Central memory CD4-positive, alpha-beta T cell (primary cell): ENCODE results near the gene CADPS2.

Source experiments
- DNase-seq: peaks from one replicate; pipeline ENCODE4 v3.0.0; 2022
- total RNA-seq, 3 experiments: gene quantifications; one replicate each; lab custom pipeline; 2026; lab: John Stamatoyannopoulos, UW

CADPS2 gene
- 0 to 0.39 (median 0.04) reads per million in 3 experiments for total RNA-seq

DNA sequence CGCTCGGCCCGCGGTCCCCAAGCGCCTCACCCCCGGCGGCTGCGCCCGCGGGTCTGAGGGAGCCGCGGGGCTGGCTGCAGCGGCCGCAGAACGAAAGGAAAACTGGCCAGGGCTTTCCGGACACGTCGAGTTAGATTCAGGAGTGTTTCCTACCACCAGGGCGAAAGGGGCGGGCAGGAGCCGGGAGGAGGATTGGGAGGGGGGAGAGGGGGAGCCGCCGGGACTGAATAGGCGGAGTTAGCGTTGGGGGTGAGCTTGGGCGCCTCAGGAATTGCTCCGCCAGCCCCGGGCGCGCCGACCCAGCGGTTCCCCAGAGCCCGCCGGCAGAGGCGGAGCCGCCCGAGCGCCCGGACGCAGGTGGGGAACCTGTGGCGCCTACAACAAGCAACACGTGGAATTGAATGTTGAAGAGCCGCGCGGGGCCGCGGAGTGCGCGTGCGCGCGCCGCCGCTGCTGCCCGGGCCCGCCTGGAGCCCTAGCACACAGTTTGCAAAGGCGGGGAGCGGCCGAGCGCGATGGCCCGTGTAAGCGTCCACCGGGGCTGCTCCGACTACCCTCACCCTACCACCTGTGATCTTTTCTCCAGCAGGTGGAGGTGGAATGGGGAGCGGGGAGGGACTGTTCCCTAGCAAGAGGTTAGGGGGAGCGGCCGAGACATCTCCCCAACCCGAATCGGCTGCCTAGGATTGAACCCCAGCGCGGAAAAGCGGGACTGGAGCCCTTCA, at the start of gene CADPS2:
Gene CADPS2 (minus strand): TSS at position 104 of the 725 bp plus-strand sequence. CDS start 123 bp downstream, outside the sequence.
- no peak for DNase-seq

DNA sequence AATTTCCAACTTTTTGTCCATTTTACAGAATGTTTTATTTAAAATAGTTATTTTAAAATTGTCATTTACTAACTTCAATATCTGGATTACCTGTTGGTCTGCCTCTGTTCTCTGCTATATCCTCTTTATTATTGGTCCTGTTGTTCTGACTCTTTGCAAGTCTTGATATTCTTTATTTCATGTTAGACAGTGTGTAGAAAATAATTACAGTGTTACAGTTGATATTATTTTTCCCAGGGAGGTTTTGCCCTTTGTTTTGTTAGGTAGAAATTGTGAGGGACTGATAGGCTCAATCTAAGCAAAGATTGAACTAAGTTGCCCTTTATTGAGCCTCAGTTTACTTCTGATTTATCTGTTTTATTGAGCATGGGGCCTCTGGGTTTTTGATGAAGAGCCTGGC, 49.4 kb upstream of the CADPS2 start:
- no peak for DNase-seq

DNA sequence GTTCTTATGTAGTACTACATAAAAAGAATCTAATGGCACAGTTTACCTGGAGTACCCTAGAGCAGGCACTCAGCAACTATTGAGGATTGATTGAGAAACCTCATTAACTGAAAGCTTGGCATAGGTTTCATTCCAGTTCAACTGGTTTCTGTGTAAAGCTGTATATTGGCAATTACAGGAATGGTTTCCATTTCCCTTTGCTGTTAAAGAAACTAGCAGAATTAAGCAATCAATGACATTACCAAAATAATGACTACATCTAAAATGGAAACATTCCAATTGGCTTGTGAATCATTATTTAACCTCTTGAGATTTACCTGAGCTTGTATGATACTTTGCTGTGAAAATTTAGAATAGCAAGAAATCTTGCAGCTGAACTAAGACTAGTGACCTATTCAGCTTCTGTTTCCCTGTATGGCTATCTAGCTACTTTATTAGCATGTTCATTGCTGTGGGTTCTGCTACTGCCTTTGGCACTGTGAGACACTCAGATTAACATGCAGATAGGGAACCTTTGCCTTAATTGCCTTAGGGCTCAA, 33.5 kb upstream of the CADPS2 start:
- DNase-seq, result no peak

DNA sequence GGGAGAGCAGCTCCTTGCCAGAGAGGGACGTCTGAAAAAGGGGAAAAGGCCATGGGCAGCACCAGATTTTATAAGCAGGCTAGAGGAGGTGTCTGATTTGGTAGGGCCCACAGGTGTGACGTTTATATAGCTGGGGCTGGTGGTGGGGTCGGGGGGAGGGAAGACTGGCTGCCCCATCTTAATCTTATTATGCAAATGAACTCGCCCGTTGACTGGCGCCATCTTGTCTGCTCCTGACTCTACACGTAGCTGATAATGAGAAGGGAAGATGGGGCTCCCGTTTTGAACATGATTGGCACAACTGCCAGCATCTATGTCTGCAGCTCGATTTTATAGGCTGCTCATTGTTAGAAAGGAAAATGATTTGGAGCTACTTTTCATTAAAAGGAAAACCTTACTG, 28.6 kb upstream of the CADPS2 start:
- DNase-seq, result no peak

- DNase-seq, result no peak
Measured at GRCh38 chr7:122913608-122914007, 27.3 kb upstream of the CADPS2 start.

- no peak for DNase-seq
Measured at GRCh38 chr7:122902751-122903495, 16.7 kb upstream of the CADPS2 start.

DNA sequence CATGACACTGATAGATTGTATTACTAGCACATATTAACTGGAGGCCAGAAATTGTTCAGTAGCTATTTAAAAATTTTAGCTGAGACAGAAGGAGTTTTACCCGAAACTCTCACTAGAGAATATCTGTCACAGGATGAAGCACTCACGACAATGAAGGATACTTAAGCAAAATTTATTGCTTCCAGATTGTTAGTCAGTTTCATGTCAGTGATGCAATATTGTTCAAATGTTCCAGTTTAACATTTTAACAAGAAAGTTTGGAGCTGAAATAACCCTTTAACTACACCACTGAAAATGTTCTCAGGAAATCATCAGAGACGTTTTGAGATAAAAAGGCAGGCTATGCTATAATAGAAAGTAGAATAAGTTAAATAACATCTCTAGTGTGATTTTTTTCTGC, 15.0 kb upstream of the CADPS2 start:
- DNase-seq, result no peak

DNA sequence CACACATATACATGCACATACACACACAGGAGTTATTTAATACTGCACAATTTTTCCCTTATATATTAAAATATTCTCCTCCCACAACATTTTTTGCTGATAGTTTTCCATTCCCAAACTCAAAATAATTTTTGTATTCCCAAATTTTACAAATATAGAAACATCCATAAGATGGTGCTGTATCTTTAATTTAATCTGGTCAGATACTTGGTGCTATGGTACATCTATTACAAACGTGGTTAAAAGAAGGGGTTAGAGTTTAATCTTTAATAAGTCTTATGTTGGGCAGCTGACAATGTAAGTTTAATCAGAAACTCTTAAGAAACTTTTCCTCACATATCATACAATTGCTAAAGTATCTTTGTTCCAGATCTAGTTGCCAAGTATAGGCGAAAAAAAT, 10.2 kb upstream of the CADPS2 start:
- DNase-seq, result no peak

GRCh38 chr7:122893486-122893885, 7.2 kb upstream of the CADPS2 start:
- DNase-seq, result no peak

DNA sequence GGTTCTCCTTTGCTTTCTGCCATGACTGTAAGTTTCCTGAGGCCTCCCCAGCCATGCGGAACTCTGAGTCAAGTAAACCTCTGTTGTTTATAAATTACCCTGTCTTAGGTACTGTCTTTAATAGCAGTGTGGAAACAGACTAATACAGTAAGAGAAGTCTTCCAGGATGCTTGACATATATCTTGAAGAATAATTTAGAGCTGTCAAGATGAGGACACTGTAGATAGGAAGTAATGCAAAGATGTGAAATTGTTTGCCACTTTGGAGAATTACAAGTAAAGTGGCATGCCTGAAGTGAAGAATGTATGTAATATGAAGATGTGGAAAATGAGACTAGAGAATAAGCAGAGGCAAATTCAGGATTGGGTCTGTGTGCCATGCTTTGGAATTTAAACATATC, 2.9 kb upstream of the CADPS2 start:
- no peak for DNase-seq

GRCh38 chr7:122887848-122888247, 1.6 kb upstream of the CADPS2 start:
- no peak for DNase-seq

- no peak for DNase-seq
Measured at GRCh38 chr7:122887198-122887597, 938 bp upstream of the CADPS2 start.

DNA sequence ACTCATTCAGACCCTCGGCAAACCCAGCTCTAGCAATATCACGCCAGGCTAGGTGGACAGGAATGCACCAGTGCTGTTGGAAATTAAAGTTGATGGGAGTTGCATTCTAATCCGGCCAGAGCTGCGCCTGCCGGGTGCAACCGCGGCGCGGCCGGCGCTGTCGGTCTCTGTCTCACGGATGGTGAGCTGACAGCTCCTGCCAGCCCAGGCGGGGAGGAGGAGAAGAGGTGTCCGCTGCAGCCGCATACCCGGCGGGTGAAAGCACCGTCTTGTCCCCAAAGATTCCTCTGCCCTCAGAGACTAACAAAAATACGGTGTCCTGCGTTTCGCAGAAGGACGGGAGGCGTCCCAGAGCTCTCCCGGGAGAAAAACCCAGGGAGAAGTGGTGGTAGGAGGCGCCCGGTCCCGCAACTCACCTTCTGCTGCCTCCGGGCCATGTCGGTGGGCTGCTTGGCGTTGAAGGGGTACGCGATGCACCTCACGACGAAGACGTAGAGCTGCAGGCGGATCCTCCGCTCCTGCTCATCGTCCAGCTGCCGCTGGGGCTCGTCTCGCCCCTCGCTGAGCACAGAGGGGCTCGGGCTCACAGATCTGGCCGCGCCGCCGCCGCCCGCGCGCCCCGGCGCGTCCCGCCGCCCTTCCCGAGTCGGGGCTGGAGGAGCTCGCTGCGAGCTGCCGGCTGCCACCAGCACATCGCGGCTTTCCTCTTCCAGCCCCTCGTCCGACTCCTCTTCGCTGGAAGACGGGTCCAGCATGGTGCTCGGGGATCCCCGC, 490 bp downstream of the CADPS2 start:
- DNase-seq, result no peak

DNA sequence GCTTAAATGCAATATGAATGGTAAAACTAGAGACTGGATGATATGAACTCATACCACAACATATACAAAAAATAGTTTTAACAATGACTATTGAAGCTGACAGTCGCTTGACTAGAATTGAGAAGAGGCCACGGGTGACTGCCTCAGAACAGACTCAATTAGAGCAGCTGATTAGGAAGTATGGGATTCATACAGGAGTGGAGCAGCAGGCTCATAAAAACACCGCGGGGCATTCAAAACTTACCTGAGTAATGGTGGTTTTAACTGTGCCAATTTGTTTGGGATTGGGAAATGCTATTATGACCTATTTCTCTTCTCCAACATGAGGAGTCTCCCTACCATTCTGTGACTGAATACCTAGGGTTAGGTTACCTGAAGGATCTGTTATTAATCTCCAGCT, 2.1 kb downstream of the CADPS2 start:
- DNase-seq, result no peak

DNA sequence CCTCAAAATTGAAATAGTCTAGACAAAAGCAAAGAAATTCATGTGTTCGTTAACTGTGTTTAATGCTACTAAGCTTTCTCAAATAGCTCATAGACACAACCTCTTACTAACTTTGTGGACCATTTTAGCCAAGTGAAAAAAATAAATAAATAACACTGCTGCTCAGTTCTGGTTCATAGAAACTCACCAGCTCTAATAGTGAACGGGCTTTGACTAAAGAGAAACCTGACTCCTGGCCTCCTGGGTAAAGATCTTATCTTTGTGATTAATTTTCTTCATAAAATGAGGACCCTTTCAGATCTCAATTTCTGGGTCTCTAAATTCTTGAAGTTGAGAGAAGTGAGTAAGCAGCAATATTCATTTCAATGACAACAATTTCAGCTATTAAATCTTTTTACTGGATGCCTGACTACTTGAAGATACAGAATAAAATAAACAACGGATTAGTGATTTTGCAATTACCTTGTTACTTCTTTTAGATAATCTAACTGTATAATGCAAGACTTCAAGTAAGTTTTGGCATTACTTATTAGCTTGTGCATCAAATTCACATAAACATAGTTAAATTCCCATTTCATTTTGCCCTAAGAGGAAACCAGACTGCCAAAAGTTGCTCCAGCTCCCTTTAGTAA, 3.1 kb downstream of the CADPS2 start:
- DNase-seq, result no peak

- no peak for DNase-seq
Measured at GRCh38 chr7:122881324-122881723, 4.9 kb downstream of the CADPS2 start.

- no peak for DNase-seq
Measured at GRCh38 chr7:122869260-122869659, 17.0 kb downstream of the CADPS2 start.

GRCh38 chr7:122867471-122867980, 18.7 kb downstream of the CADPS2 start:
- no peak for DNase-seq

DNA sequence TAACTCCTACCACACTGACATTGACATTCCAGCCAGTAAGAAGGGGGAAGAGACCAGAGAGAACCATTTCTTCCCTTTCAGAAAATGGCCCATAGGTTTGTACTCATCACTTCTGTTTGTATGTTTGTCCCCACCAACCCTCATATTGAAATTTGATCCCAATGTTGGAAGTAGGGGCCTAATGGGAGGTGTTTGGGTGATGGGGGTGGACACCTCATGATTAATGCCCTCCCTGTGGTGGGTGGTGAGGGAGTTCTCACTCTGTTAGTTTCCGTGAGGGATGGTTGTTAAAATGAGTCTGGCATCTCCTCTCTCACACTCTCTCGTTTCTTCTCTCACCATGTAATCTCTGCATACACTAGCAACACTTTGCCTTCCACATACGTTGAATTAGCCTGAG, 21.4 kb downstream of the CADPS2 start:
- DNase-seq, result no peak

DNA sequence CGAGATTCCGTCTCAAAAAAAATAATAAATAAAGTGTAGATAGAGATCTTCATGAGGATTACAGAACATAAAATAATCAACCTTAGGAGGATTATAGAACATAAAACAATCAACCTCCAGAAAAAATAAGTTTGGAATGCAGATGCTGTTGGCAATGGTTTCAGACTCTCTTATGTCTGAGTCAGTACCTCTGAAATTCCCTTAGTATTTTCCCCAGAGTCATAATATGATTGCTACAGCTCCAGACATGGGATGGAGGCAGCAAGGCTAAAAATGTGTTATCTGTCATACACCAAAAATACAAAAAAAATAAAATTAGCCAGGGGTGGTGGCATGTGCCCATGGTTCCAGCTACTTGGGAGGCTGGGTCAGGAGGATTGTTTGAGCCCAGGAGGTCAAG, 22.2 kb downstream of the CADPS2 start:
- no peak for DNase-seq

GRCh38 chr7:122858320-122858719, 27.9 kb downstream of the CADPS2 start:
- no peak for DNase-seq

- DNase-seq, result no peak
Measured at GRCh38 chr7:122850528-122850927, 35.7 kb downstream of the CADPS2 start.

DNA sequence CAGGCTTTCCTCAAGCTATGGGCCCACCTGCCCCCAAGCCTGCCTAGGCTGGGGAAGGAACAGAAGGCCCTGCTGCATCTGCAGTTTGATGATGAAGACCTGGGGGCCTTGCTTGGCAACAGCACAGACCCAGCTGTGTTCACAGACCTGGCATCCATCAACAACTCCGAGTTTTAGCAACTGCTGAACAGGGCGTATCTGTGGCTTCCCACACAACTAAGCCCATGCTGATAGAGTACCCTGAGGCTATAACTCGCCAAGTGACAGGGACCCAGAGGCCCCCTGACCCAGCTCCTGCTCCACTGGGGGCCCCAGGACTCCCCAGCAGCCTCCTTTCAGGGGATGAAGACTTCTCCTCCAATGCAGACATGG, 36.3 kb downstream of the CADPS2 start:
- no peak for DNase-seq
